Anterior cingulate cortex (tissue), 58 donors: ENCODE measurements around the gene TMEM165.
A peak's percentile ranks its signal among the peaks of the same experiment; 100 is the strongest.
"Not testable (repeated sequence)": the region's sequence is repeated elsewhere in the genome, so short reads cannot be mapped to it uniquely, and the experiment has no call there.

Experiments
- DNase-seq, 58 donors: peaks; one replicate each; lab custom pipeline; 2025; lab: John Stamatoyannopoulos, UW

The TMEM165 gene

DNA sequence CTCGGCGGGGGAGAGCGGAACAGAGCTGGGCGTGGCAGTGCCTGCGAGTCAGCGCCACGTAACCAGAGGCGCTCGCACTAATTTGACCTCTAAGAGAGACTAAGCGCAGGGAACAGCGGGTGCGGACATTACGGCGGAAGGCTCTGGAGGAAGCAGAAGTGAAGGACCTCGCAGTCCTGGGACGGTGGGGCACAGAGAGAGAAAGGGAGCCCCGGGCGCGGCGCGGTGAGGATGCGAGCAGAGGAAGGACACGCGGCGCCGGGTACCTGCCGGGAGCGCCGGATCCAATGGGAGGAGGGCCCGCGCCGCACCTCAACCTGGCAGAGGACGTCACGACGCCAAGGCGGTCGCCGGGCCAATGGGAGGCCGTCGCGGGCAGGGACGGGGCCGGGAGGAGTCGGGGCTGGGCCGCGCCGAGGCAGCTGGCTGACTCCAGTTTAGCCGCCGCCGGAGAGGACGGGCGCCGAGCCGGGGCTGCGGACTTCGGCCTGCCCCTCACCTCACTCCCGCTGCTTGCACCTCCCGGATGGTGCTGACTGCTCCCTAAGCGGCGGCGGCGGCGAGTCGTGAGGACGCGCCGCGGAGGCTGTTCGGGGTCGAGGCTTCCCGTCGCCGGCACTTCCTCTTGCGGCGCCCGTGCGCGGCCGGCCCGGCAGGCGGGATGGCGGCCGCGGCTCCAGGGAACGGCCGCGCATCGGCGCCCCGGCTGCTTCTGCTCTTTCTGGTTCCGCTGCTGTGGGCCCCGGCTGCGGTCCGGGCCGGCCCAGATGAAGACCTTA, at the start of gene TMEM165:
Gene TMEM165, plus strand, starts transcription at position 429 of the 779 bp plus-strand sequence. Its CDS starts 233 bp downstream, at position 662.
- peak; percentile 35 to 93 (median 86) for DNase-seq

DNA sequence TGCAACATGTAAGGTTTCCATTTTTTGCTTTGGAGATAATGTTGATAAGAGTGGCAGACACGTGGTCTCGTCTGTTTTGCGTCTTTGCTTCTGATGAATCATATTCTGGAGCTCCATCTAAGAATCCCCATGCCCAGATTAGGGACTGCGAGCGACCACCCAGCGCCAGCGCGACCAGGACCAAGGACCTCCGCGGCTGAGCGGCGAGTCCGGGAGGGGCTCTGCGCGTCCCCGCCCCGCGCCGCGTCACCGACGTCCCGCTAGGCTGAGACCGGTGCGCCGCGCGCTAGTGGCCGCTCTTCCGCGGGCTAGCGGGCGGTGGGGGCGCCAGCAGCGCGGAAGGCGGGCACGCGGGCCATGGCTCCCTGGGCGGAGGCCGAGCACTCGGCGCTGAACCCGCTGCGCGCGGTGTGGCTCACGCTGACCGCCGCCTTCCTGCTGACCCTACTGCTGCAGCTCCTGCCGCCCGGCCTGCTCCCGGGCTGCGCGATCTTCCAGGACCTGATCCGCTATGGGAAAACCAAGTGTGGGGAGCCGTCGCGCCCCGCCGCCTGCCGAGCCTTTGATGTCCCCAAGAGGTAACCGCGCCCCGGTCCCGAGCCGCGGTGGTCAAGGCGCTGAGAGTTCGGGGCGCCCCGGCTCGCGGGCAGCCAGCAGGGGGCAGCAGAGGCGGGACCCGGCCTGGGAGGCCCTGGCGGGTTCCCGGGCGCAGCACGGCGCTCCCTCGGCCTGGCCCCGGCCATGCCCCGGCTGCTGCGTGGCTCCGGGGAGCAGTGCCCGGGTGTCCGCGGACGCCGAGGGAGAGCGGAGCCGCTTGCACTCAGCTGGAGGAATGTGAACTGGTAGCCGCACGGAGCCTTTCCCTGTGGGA, 49.5 kb upstream of the TMEM165 start, which contains the start of gene SRD5A3:
Gene SRD5A3, plus strand, starts transcription at position 263 of the 871 bp plus-strand sequence. Its CDS starts 95 bp downstream, at position 358.
- DNase-seq = peak; percentile 3 to 91 (median 80)

- peak in 2 of 58 donors; percentile 21 to 53 for DNase-seq
Observed at GRCh38 chr4:55346851-55347255, 48.9 kb upstream of the TMEM165 start.

GRCh38 chr4:55347610-55348228, 48.0 kb upstream of the TMEM165 start:
- DNase-seq = no peak

DNA sequence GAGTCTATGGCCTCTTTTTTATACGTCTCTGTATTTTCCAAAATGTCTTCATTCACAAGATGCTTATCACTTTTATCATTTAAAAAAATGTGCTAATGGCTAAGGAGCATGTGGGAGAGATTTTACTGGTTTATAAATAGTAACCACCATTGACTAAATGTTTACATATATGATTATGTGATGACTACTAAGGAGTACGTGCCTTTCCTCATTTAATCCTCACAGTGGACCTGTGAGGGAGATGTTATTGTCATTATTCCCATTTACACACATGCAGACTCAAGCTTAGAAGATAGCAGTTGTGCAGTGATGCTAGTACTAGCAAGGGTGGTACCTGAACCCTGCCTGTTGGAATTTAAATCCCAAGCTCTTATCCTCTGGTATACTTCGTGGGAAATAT, 47.3 kb upstream of the TMEM165 start:
- no peak for DNase-seq

- DNase-seq = not testable (repeated sequence)
Observed at GRCh38 chr4:55350870-55351269, 44.9 kb upstream of the TMEM165 start.

DNA sequence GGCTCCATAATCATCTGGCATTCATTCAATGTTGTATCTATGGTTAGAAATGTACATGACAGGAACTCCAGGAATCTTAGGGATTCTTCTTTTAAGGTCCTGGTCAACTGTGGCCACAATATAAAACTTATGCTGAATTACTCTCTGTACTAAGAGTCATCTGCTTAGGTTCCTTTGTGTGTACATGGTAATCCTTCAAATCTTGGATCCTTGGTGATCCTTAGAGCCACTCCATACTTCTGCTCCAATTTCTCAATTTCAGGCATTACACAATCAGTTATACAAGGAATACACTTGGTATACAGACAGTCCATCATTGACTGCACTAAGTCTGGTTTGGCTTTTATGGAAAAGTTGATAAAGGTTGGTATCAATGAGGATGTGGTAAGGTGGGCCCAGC, 43.9 kb upstream of the TMEM165 start:
- no peak for DNase-seq

DNA sequence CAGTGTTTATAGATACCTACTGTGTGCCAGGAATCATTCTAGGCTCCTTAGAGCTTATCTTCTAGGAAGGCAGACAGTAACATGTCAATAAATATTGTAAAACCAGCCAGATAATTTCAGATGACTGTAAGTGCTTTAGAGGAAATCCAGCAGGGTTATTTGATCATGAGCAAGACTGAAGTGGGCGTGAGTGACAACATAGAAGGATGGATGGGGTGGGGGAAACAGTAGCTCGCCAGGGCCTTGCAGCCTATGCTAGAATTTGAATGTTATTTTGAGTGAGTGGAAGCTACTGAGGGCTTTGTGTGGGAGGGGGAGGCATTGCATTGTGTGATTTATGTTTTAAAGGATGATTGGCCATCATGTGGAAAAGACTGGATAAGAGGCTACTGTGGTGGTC, 43.0 kb upstream of the TMEM165 start:
- no peak for DNase-seq

GRCh38 chr4:55353228-55353747, 42.5 kb upstream of the TMEM165 start:
- not testable (repeated sequence) for DNase-seq

DNA sequence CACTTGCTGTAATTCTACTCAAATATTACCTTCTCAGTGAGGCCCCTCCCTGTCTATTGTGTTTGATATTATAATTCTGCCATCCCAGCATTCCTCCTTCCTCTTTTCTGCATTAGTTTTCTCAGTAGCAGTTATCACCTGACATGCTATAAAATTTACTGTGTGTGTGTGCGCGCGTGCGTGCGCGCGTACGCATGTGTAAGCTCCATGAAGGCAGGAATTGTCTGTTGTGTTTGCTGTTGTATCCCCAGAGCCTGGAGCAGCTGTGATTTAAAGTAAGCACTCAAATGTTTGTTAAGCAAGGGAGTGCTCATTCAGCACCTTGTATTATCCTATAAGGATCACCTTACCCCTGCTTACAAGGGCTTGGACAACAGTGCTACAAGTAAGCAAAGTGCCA, 41.1 kb upstream of the TMEM165 start:
- DNase-seq = no peak

GRCh38 chr4:55355555-55355954, 40.2 kb upstream of the TMEM165 start:
- DNase-seq = no peak

- no peak for DNase-seq
Observed at GRCh38 chr4:55356991-55357461, 38.7 kb upstream of the TMEM165 start.

- DNase-seq = no peak
Observed at GRCh38 chr4:55358246-55358645, 37.5 kb upstream of the TMEM165 start.

- DNase-seq = peak in 1 of 58 donors; percentile 8
Observed at GRCh38 chr4:55358668-55359067, 37.1 kb upstream of the TMEM165 start.

- no peak for DNase-seq
Observed at GRCh38 chr4:55359397-55359916, 36.3 kb upstream of the TMEM165 start.

DNA sequence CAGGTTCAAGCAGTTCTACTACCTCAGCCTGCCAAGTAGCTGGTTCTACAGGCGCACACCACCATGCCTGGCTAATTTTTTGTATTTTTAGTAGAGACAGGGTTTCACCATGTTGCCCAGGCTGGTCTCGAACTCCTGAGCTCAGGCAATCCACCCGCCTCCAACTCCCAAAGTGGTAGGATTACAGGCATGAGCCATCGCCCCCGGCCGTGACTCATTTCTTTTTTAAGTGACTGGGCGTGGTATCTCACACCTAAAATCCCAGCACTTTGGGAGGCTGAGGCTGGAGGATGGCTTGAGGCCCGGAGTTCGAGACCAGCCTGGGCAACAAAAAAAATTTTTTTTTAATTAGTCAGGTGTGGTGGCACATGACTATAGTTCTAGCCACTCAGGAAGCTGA, 32.8 kb upstream of the TMEM165 start:
- not testable (repeated sequence) for DNase-seq

GRCh38 chr4:55363691-55364351, 31.9 kb upstream of the TMEM165 start:
- DNase-seq = peak in 44 of 58 donors; percentile 4 to 85 (median 46)

DNA sequence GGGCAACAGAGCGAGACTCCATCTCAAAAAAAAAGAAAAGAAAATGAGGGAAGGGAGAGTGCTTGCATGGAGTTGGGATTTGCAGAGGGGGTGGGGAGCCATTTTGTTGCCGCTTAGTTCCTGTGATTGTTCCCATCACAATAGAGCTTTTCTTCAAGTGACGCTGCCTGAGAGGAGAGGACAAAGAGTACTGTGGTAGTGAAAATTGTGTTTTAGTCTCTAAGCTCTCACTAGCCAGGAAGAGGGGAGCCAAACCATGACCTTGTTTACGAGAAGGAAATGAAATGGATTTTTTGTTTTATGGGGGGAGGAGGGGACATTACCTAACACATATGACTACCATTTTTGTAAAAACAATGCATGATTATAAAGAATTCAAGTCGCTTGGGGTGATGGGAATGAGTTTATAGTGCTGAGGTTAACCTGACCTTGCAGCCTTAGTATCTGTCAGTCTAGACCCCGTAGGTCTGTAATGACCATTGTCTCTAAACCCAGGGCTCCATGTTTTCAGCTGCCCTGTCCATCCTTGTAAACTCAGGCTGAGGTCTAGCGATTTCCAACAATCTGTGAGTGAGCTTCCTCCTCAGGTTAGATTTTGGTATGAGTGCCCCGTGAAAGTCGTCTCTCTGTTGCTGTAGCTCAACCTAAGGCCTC, 30.9 kb upstream of the TMEM165 start:
- DNase-seq = peak in 34 of 58 donors; percentile 5 to 86 (median 50)

GRCh38 chr4:55365345-55365728, 30.4 kb upstream of the TMEM165 start:
- peak in 2 of 58 donors; percentile 19 to 34 for DNase-seq
